Inflammatory macrophage (primary cell): ENCODE results near the gene OPCML.

Experiments
- DNase-seq, 2 donors: peaks; one replicate each; pipeline ENCODE4 v3.0.0-alpha.2; 2020 to 2022

Gene OPCML

DNA sequence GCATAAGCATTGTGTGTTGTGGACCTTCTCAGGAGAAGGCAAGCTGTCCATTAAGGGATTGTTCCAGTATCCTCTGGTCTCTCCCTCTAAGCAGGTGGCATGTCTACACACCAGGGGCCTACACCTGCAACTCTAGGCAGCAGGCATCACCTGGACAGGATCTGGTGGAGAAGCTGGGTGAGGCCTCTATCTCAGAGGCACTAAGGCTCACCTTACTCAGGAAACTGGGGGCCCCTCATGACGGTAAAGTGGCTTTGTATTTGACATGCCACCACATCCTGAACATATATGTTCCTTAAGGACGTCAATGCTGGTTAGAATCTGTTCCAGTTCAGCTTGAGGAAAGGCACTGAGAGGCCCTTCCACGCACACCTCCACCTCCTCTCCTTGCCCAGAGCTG is 891.3 kb downstream of the OPCML start:
- no peak for DNase-seq

DNA sequence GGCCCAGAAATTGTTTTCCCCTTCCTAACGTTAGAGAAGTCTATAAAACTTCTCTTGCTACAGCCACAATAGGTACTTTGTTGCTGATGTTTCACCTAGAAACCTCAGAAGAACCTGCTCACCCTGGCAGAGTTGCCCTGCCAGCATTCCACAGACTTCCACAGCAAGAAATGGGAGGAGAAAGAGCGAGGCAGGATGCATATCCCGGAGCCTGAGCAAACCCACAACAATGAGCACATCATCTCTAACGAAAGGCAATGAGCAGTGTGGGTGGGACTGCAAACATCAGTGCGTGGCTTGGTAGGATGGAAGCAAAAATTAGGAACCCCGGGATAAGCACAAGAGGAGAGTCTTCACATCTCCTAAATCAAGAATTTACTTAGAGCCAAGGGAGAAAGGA is 892.3 kb downstream of the OPCML start:
- DNase-seq: no peak

DNA sequence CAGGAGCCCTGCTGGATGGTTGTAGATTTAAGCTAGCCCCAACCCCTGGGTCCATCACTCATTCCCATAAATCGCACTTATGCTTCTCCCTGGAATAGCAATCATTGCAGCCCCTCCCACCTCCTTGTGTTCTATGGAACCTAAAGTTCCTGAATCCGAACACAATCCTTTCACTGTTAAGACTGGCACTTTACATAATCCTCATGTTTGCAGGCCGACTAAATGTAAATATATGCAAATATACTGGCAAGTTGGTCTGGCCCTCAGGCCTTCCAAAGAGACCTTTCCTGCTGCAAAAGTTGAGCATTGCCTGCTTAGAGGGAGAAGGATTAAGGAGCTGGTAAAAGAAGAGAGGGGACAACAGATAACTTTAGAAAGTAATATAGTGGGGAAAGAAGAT is 892.9 kb downstream of the OPCML start:
- no peak for DNase-seq

- no peak for DNase-seq
Measured at GRCh38 chr11:132638423-132638822, 893.9 kb downstream of the OPCML start.

DNA sequence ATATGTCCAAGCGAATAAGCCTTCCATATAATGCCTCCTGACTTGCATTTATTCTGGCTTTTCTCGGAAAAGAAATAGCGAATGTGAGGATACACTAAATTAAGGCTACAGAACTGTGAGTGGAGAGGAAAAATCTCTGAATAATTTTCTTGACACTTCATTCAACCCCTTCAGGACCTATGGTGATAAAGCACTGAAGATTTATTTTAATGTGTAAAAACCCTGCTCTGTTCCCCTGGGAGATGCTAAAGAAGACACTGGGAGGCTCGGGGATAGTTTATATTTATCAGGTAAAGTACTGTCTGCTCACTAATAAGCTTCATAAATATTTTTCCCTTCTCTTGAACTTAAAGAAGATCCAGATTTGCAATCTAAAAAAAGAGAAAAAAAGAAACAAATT is 895.8 kb downstream of the OPCML start:
- DNase-seq: no peak

DNA sequence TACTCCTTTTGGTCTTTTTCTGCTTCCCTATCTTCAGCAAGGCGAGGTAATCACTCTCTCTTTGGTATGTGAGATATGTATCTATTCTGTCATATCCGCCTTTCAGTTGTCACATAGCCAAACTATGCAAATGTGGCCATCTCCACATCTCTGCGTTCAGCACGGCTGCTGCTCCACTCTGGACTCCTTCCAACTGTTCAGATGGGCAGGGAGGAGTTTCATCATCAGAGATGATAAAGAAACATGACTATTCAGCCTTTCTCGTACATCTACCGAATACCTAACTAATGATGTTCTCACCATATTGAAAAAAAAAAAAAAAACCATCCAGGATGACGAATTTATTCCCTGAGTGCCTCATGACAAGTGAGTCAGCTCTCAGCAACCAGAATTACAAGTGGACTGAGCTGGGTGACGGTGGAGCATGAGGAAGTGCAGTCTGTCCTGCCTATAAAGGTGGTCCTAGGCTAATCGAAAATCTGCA is 899.6 kb downstream of the OPCML start:
- DNase-seq: no peak

DNA sequence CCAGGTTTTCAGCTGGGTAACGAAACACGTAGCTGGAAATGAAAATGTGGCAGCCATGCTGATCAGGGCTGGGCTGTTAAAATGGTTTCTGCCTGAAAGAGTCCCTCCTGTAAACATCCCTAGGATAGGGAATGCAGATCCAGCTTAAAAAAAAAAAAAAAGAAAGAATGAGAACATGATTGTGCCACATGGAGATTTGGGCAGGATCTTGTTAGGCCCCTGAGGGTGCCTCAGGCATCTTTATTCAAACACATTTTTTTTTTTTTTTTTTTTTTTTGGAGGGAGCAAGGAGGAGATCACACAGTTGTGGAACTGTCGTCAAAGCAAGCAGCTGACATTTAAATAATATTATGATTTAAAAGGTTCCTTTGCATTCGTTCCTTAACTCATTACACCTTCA is 900.3 kb downstream of the OPCML start:
- no peak for DNase-seq

DNA sequence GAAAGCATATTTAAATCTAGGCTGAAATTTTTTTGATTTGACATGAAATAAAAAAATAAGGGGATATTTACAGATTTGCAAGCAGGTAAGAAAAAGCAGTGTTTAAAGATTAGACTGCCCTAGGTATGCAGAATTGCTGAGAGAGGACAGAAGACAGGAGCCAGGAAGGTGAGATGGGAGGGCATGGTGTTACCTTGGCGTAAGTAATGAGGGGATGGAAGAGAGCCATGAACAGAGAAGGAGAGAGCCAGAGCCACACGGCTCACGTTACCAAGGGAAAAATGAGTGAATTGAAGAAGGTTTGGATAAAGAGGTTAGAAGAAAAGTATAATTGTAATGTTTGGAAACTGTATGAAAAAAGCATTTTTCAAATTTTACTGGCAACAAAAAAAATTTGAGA is 904.3 kb downstream of the OPCML start:
- DNase-seq: no peak

DNA sequence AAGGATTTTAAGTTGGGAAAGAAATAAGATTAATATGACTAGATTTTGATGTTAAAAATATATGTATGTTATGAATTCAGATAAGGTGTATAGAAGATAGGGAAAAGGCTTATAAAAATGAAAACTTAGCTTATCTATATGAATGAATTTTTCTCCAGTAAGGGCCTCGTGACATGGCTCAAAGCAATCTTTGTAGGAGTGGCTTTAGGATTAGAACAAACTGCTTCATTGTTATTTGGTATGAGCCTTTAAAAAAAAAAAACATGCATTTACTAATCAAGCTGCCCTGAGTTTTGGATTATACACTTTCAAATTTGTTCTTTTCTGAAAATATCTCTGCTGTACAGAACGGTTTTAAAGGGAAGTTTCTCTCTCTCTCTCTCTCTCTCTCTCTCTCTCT is 905.9 kb downstream of the OPCML start:
- DNase-seq: no peak

DNA sequence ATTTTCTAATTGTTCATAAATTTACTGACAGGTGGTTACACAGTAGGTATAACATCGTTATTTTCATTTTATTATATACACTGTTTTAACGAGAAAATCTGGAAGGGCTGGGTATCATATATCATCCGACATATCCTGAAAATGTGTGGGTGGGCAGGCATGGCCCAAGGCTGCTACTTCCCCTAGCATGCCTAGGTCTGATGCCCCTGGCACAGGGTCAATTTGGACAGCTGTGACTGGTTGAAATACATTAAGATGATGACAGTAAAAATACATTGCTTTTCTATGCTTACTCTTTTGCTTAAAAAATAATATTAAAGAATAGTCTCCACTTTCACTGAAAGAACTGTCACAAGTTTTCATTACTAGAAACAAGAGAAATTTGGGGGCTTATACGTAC is 908.8 kb downstream of the OPCML start:
- DNase-seq: no peak

DNA sequence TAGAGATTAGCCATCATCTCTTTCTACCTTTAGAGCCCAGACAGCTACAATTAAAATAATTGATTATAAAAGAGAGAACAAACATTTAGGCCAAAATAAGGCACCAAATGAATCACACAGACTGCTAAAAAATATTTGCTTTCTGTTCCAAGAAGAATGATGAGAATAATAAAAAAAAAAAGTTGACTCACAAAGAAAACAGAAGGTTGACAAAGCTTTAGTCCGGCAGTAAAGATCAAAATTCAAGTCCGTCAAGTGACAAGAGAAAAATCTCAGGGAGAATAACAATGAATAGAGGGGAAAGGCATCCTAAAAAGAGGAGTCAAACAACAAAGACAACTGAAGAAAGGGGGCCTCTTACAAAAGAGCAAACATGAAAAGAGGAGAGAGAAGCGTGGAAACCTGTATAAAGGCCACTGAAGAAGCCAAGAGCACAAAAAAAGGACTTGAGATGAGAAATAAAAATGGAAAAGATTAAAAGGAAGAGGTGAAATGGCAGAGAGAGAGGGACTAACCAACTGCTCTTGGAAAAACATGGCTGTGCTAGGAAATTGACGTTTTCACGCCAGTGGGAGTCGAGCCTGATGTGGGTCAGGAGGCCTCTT is 910.2 kb downstream of the OPCML start:
- DNase-seq: no peak

GRCh38 chr11:132620423-132620822 is 911.9 kb downstream of the OPCML start:
- DNase-seq: no peak

- DNase-seq: no peak
Measured at GRCh38 chr11:132610791-132611190, 921.5 kb downstream of the OPCML start.

GRCh38 chr11:132610216-132610615 is 922.1 kb downstream of the OPCML start:
- DNase-seq: no peak

DNA sequence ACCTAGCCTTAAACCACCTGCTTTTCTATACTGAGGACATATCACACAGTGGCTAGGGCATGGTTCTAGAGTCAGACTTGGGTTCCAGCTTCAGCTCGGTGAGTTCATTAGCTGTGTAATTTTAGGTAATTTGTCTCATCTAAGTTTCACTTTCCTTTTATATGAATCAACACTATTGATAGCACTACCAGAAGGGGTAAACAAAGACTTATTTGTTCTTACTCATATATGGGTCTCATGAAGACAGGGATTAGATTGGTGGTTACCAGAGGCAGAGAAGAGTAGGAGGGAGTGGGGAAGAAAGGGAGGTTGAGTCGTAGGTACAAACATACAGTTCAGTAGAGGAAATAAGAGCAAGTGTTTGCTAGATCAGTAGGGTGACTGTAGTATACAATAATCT is 924.7 kb downstream of the OPCML start:
- DNase-seq: no peak

DNA sequence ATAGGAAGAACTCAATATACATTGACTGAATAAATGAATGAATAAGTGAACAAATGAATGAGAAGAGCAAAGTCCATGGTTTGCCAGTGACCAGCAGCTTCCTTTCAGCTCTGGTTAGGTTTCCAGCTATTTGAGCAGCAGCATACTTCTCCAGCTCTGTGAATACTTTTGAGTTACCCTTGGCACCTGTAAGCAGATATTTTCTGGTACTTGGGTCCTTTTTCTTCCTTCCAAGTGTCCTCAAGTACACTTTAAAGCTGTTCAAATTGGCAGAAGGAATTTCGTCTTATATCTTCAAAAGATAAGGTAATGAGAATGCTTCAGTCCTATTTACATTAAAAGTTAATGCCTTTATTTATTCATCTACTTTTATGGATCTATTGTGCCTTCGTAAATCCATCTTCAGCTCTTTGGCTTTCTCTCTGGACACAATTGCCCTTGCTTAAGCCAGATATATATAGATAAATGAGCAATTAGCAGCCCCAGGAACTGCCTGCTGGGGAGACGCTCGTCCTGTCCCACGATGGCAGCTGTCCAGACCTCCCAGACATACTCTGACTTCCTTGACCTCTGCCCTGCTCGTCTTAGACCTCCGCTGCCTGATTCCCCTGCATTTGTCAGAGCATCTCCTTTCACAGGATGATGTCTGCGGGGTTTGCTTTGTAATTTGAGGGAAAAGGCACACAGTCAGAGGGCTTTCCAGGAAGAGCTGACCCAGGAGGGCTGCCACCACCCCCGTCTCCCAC is 926.3 kb downstream of the OPCML start:
- no peak for DNase-seq

GRCh38 chr11:132604431-132604830 is 927.9 kb downstream of the OPCML start:
- DNase-seq: no peak

- DNase-seq: no peak
Measured at GRCh38 chr11:132601875-132602274, 930.4 kb downstream of the OPCML start.

GRCh38 chr11:132595711-132596134 is 936.6 kb downstream of the OPCML start:
- no peak for DNase-seq

DNA sequence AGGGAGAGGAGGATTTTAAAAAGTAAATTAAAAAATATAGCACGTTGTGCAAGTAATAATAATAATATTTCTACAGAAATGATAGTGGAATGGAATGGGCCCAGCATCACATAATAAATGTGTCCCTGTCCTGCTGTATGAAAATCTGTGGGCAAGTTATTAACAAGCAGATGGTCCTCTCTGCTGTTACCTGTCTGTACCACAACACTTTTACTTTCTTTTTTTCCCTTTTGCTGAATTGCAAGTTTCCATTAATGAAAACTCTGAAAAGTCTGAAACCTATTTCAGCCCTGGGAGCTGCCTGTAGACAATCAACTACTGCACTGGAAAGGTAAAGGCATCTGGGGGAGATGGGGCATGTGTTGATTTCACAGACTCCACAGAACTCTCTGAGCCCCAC is 937.1 kb downstream of the OPCML start:
- no peak for DNase-seq

DNA sequence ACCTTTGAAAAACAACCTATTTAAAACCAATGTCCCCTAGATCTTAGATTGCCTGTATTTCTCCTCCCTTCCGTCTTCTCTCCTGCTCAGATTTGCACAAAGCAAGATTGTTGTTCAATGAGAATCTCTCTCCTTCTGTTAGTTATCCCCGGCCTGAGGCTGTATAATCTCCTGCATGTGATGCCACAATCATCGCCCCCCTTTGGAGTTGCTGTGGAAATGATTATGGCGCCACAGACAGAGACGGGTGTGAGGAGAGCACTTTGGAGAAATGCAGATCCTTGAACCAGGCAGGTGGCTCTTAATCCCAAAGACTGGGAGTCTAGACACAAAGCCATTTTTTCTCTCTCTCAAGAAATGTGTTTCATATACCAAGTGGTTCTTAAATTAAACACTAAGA is 941.3 kb downstream of the OPCML start:
- no peak for DNase-seq

DNA sequence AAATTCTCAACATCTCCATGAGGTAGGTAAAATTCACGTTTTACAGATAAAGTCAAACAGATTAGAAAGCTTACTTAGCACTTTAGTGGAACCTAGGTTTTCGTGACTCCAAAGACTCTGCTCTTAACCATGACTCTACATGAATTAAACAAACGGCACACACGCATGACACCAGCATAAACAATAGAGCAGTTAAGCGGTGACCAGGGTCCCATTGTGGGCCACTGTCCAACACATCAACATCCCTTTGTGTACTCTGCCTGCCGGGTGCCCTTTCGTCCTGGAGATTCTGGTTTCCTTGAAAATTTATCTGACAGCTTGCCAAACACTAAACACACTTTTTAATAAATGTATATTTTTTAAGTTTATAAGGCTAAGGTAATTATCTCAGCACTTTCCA is 941.7 kb downstream of the OPCML start:
- DNase-seq: no peak

DNA sequence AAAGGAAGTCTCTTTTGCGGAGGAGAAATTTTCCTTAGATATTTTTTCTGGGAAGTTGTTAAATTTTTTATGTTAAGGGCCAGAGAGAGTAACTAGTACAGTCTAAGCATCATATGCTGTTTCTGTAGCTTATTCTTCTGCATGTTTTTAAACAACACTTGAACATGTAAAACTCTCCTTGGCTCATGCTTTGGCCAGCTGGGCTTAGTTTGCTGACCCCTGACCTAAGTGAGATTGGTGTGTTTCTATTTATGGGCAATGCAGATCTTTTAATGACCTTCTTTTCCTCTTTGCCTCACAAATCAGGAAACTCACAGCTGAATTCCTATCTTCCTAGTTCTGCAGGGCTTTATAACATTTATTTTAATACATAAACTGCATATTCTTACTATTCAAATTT is 942.5 kb downstream of the OPCML start:
- no peak for DNase-seq

DNA sequence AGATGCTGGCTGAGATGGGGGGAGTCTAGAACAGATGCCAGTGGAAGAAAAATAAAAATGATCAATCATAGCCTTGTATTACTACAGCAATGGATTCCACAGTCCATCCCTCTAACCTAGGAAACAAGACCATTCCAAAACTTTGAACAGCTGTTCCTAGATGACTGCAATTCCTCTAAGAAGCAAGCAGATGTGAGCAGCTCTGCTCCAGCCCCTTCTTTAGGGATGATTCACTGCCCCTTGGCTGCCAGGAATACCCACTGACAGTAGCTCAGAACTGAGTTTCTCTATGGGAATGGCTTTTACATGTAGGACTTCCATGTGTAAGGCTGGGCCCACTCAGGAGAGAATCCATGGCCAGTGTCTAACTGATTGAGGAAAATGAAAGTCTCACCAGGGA is 943.9 kb downstream of the OPCML start:
- no peak for DNase-seq

DNA sequence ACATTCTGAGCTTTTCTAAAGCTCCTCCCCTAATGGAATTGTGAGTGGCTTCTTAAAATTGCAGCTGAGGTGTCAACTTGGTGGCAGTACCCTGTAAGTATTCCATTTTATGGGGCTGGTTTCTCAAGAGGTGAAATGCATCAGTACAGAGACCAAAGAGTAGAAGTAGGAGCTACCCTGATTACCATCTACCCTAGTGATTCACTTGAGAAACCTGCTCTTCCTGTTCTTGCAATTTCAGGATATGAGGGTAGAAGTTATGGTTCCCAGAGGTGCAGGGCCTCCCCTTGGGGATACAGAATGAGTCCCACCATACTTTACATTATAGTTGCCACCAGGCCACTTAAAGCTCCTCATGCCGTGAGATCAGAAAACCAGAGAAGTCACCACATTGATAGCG is 944.6 kb downstream of the OPCML start:
- no peak for DNase-seq
